ENCODE results near the gene DIABLO.
"Not testable (repeated sequence)": the region's sequence is repeated elsewhere in the genome, so short reads cannot be mapped to it uniquely, and the experiment has no call there.

DIABLO gene

DNA sequence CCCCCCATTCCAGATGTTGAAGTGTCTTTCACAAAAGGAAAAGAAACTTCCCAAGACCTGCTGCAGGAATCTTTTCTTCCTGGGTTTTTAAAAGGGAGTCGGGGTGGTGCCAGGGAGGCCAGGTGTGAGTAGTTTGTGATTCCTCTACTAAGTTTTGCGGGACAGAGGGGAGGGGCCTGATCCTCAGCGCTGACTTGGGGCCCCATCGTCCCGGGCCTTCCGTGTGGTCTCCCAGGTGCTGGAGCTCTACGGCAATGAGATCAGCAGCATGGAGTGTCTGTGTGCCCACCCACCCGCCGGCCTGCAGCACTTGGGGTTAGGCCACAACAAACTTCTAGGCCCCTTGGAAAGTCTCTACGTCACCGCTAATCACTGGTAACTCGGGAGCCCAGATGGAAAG is 38.4 kb downstream of the DIABLO start:
- no peak for DNase-seq

DNA sequence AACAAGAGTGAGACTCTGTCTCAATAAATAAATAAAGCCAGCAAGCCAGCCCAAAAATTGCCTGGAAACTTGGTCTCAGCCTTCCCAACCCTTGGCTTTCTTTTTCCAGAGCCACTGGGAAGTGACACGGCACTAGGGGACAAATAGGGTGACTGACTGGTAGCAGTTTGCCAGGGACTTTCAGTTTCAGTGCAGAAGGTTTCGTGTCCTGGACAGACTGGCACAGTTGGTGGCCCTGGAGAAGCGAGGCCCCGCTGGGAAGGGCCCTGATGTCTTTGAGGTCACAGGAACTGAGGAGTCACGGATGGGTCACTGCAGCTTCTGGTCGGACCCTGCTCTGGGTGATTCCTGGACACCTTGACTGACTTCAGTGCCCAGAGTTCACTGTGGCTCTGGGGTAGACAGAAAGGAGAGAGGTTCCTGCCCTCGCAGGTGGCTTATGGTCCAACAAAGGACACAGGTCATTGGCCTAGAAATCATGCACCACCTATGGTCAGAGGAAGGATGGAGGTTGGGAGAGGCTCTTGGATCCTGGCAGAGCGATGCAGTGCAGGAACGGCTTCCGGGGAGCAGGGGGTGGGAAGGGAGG is 40.3 kb downstream of the DIABLO start:
- no peak for DNase-seq

GRCh38 chr12:122185079-122185478 is 40.8 kb downstream of the DIABLO start:
- no peak for DNase-seq

- no peak for DNase-seq
These were observed 41.3 kb downstream of the DIABLO start for GRCh38 chr12:122184517-122184916.

DNA sequence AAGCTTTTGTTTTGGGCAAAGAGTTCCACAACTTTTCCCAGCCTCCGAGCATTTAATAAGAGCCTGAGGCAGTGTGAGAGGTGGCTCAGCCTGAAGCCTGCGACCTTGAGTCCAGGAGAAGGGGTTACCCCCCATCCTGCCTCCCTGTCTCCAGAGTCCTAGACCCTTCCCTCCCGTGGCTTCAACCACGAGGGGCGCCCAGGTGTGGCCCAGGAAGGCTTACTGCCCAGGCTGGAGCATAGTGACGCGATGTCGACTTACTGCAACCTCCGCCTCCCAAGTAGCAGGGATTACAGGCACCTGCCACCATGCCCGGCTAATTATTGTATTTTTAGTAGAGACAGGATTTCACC is 42.3 kb downstream of the DIABLO start:
- DNase-seq, result no peak

GRCh38 chr12:122182887-122183587 is 42.8 kb downstream of the DIABLO start, which contains the start of gene LRRC43:
Gene LRRC43 (plus strand): TSS chr12:122183123. CDS start chr12:122183145, 22 bp downstream.
- peak; percentile 77 to 93 for DNase-seq

DNA sequence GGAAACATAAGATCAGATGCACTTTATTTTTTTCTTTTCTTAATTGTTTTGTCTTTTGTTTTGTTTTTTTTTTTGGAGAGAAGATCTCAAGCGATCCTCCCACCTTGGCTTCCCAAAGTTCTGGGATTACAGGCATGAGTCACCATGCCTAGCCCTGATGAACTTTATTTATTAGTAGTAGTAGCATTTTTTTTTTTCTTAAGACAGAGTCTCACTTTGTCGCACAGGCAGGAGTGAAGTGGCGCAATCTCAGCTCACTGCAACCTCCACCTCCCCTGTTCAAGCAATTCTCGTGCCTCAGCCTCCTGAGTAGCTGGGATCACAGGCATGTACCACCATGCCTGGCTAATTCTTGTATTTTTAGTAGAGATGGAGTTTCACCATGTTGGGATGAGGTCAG is 49.4 kb downstream of the DIABLO start:
- not testable (repeated sequence) for DNase-seq

- DNase-seq, result no peak
These were observed 51.6 kb downstream of the DIABLO start, which contains the start of gene IL31 for GRCh38 chr12:122174155-122174845. Gene IL31 (minus strand): TSS chr12:122174221. CDS start chr12:122174172, 49 bp downstream.

- DNase-seq, result no peak
These were observed 53.5 kb downstream of the DIABLO start for GRCh38 chr12:122172262-122172939.

DNA sequence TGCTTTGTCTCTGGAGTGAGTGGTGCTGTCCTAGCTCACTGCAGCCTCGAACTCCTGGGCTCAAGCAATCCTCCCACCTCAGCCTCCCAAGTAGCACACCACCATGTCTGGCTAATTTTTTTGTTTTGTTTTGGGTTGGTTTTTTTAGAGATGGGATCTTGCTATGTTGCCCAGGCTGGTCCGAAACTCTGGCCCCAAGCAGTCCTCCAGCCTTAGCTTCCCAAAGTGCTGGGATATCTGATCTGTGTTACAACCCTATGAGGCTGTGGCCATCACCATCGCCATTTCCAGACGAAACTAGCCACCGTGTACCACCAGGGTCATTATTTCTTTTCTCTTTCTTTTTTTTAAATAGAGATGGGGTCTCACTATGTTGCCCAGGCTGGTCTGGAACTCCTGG is 54.5 kb downstream of the DIABLO start:
- no peak for DNase-seq

- DNase-seq, result no peak
These were observed 57.4 kb downstream of the DIABLO start for GRCh38 chr12:122168492-122168891.

GRCh38 chr12:122167356-122167925 is 58.4 kb downstream of the DIABLO start:
- peak; percentile 66 to 76 for DNase-seq

DNA sequence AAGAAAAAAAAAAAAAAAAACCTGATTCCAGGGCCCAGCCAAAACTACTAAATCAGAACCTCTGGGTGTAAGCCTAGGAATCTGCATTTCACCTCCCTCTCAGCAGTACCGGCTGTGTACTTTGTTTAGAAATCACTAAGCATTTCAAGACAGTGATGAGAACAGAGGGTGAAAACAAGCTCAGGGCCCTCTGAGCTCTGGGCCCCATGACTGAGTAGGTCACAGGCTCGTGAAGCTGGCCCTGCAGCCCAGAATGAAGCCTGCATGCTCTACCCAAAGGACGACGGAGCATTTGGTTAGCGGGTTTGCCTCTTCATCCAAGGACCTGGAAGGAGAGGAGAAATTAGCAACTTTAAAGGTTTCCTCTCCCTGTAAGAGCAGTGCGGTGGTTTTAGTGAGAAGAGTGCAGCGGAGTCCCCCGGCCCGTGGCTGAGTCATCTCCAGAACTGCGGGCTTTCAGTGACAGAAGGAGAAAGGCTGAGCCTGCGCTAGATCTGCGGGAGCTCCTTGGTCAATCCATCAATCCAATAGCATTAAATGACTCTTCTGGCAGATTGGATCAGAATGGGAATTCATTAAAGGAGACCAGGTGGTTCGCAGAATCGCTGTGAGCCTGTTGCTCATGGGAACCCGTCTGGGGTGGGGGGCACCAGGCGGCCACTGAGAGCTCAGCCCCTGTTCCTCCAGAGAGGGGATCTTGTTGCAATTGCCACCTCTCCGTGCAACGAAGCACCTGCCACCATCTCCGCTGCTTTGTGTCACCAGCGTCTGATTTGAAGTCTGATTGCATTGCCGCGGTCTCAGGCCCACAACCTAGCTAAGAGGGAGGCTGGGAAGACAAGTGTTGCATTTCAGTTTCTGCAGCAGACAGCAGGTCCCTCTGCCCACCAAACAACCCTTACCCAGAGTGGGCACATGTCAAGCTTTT is 59.2 kb downstream of the DIABLO start:
- peak; percentile 49 to 70 for DNase-seq

DNA sequence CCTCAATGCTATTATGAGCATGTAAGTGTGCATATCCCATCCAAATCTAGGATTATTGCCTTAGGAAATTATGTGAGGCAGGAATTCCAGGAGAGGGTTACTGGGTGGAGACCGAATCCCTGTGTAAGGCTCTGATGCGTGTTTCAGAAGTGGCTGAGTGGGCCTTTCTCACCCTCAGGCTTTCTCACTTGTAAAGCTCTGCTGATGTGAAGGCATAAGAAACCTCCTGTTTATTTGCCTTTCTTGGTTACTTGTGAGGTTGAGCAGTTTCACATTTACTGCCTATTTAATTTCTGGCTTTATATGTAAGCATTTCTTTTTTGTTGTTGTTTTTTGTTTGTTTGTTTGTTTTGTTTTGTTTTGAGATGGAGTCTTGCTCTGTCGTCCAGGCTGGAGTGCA is 62.9 kb downstream of the DIABLO start:
- no peak for DNase-seq

DNA sequence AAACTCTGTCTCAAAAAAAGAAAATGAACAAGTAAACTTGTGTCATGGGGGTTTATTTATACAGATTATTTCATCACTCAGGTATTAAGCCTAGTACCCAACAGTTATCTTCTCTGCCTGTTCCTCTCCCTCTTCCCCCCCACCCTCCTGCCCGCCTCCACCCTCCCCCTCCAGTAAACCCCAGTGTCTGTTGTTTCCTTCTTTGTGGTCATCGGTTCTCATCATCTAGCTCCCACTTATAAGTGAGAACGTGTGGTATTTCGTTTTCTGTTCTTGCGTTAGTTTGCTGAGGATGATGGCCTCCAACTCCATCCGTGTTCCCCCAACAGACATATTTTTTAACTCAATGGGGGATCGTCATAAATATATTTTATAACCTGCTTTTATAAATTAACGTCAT is 64.2 kb downstream of the DIABLO start:
- no peak for DNase-seq

DNA sequence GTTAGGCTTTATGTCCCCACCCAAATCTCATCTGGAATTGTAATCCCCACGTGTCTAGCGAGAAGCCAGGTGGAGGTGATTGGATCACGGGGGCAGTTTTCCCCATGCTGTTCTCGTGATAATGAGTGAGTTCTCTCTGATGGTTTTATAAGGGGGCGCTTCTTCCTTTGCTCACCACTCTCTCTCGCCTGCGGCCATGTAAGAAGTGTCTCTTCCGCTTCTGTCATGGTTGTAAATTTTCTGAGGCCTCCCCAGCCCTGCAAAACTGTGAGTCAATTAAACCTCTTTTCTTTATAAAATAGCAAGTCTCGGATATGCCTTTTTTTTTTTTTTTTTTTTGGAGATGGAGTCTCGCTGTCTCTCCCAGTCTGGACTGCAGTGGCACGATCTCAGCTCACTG is 65.1 kb downstream of the DIABLO start:
- no peak for DNase-seq

- no peak for DNase-seq
These were observed 66.0 kb downstream of the DIABLO start for GRCh38 chr12:122159882-122160281.

DNA sequence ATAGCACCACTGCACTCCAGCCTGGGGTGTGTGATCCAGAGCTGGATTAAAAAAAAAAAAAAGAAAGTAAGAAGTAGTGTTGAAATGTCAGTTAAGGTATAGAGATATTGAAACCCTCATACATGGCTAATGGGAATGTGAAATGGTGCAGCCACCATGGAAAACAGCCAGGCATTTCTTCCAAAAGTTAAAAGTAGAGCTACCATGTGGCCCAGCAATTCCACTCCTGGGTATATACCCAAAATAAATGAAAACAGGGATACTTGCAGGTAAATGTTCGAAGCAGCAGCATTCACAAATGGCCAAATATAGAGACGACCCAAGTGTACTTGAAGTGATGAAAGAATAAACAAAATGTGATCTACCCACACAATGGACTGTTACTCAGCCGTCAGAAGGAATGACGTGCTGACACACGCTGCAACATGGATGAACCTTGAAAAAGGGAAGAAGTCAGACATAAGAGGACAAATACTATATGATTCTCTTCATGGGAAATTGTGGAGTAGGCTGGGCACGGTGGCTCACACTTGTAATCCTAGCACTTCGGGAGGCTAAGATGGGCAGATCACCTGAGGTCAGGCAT is 67.1 kb downstream of the DIABLO start:
- DNase-seq, result no peak
